Mammary epithelial cell (primary cell): ENCODE data around the gene USH1C.

Experiments
- CTCF ChIP-seq, 2 donors: IDR thresholded peaks in 1 of 2; conservative IDR thresholded peaks in 1 of 2; 2 replicates each; pipeline ENCODE4 v1.5.1; 2011 to 2012; ENCODE audit warnings: inconsistent platforms in 2 of 2, low read length in 2 of 2, mild to moderate bottlenecking in 2 of 2, control low read depth in 1 of 2, low read depth in 1 of 2; ENCODE audit not compliant: insufficient read depth in 1 of 2; ENCODE audit errors: extremely low read depth in 1 of 2
- EZH2 ChIP-seq: IDR thresholded peaks from 2 replicates; pipeline ENCODE4 v1.6.1; 2012; ENCODE audit warnings: low read length, inconsistent platforms, borderline replicate concordance

GRCh38 chr11:17529844-17530185, 14.4 kb downstream of the USH1C start:
- no peak for TF ChIP-seq CTCF (conservative IDR thresholded peaks at IDR 0.05 in 1 of 2, IDR thresholded peaks at IDR 0.05 in 1 of 2; ENCODE audit: extremely low read depth in 1 of 2, insufficient read depth in 1 of 2, low read depth in 1 of 2, low read length in 2 of 2)
- TF ChIP-seq EZH2 = no peak
